Activated CD4-positive, alpha-beta memory T cell treated with anti-CD3 and anti-CD28 coated beads for 36 hours (primary cell): ENCODE results near the gene WARS2. TPM values are rescaled to one million over a fixed set of nuclear protein-coding genes. Genes with fewer than 3 reads are reported as not detected.

Experiments
- CTCF ChIA-PET: fragments of 350-600 bp; sonication (Branson Sonifier 250); formaldehyde crosslinking; loops from one replicate; lab custom pipeline; 2021; ENCODE audit warnings: antibody characterized with exemption, inconsistent platforms; lab: Charles Lee
- POLR2A ChIA-PET: fragments of 350-600 bp; sonication (Branson Sonifier 250); formaldehyde crosslinking; loops from one replicate; lab custom pipeline; 2021; ENCODE audit warnings: antibody characterized with exemption; lab: Charles Lee
- DNase-seq: peaks from one replicate; pipeline ENCODE4 v3.0.0-alpha.2; 2020
- H3K27ac Mint-ChIP-seq: one replicate; pipeline ENCODE4 v1.8.0; 2021; ENCODE audit warnings: mixed read lengths
- H3K27me3 Mint-ChIP-seq: one replicate; pipeline ENCODE4 v1.8.0; 2021; ENCODE audit warnings: mixed read lengths
- H3K36me3 Mint-ChIP-seq: one replicate; pipeline ENCODE4 v1.8.0; 2021; ENCODE audit warnings: mixed read lengths
- H3K4me1 Mint-ChIP-seq: one replicate; pipeline ENCODE4 v1.8.0; 2021; ENCODE audit warnings: low read depth, mixed read lengths
- H3K4me3 Mint-ChIP-seq: one replicate; pipeline ENCODE4 v1.8.0; 2021; ENCODE audit warnings: mild to moderate bottlenecking, mixed read lengths
- H3K9me3 Mint-ChIP-seq: one replicate; pipeline ENCODE4 v1.8.0; 2021; ENCODE audit warnings: mixed read lengths
- intact Hi-C: fragments of 100-400 bp; cut with micrococcal nuclease; formaldehyde crosslinking; loops from one replicate; pipeline ENCODE4 v1.15.1; 2023
- total RNA-seq, 2 experiments: library from RNA; stranded (reverse); gene quantifications; one replicate each; pipeline ENCODE4 v1.2.3, GENCODE V29; 2021

Gene WARS2
- total RNA-seq, 2 experiments from 2014 or later, result 16.7 to 18.2 TPM

- intact Hi-C loops, result no loop called here
- peaks cover 50% of the 10 kb centered on the region for H3K27me3 Mint-ChIP-seq
- POLR2A ChIA-PET, result no interaction called here
- peaks cover 16% of the 10 kb centered on the region for H3K9me3 Mint-ChIP-seq
- peaks cover 14% of the 10 kb centered on the region for H3K4me1 Mint-ChIP-seq
- peaks cover 21% of the 10 kb centered on the region for H3K36me3 Mint-ChIP-seq
- CTCF ChIA-PET, result no interaction called here
- DNase-seq, result no peak
- no peak overlapping the region for H3K27ac Mint-ChIP-seq
- H3K4me3 Mint-ChIP-seq, result no peak overlapping the region
Observed at GRCh38 chr1:119010201-119010600, 130.3 kb downstream of the WARS2 start.

GRCh38 chr1:119009312-119009655 is 131.2 kb downstream of the WARS2 start:
- ChIA-PET POLR2A (no interaction called here), CTCF (interaction anchor here (1.0 to 1.8 kb wide), 3 partner anchors 9 to 857 kb away, joined by 3 to 5 read pairs (median 5); no protein-coding TSS in a partner anchor)
- Mint-ChIP-seq H3K36me3 (peaks cover 18% of the 10 kb centered on the region), H3K9me3 (peaks cover 16% of the 10 kb centered on the region), H3K27me3 (peaks cover 59% of the 10 kb centered on the region), H3K4me3 (no peak overlapping the region), H3K27ac (no peak overlapping the region), H3K4me1 (peaks cover 14% of the 10 kb centered on the region)
- intact Hi-C loops, result no loop called here
- no peak for DNase-seq

GRCh38 chr1:119008483-119009311 is 131.8 kb downstream of the WARS2 start:
- Mint-ChIP-seq H3K27me3 (peaks cover 64% of the 10 kb centered on the region), H3K36me3 (peaks cover 18% of the 10 kb centered on the region), H3K4me1 (peaks cover 14% of the 10 kb centered on the region), H3K27ac (no peak overlapping the region), H3K4me3 (peak overlapping the region; percentile 30), H3K9me3 (peaks cover 16% of the 10 kb centered on the region)
- intact Hi-C loops, result no loop called here
- DNase-seq, result no peak
- CTCF ChIA-PET, result interaction anchor here (0.6 to 1.8 kb wide), 6 partner anchors 9 to 857 kb away, joined by 3 to 5 read pairs (median 3); no protein-coding TSS in a partner anchor
- POLR2A ChIA-PET, result interaction anchor here (1.2 kb wide), 1 partner anchor 132 kb away, joined by 5 read pairs; the partner anchor contains the start of gene WARS2

GRCh38 chr1:119007670-119008482 is 132.6 kb downstream of the WARS2 start:
- Mint-ChIP-seq H3K4me3 (peak overlapping the region; percentile 30), H3K27ac (no peak overlapping the region), H3K27me3 (peaks cover 72% of the 10 kb centered on the region), H3K36me3 (peaks cover 18% of the 10 kb centered on the region), H3K4me1 (peaks cover 14% of the 10 kb centered on the region), H3K9me3 (peaks cover 16% of the 10 kb centered on the region)
- intact Hi-C loops, result loop anchor here (2.0 kb wide), 1 partner anchor 25 kb away; no protein-coding TSS in a partner anchor
- POLR2A ChIA-PET, result interaction anchor here (1.2 kb wide), 1 partner anchor 133 kb away, joined by 5 read pairs; the partner anchor contains the start of gene WARS2
- DNase-seq, result no peak
- CTCF ChIA-PET, result interaction anchor here (0.6 to 1.8 kb wide), 6 partner anchors 8 to 856 kb away, joined by 3 to 5 read pairs (median 3); no protein-coding TSS in a partner anchor

- H3K27ac Mint-ChIP-seq, result no peak overlapping the region
- intact Hi-C loops, result loop anchor here (2.0 kb wide), 1 partner anchor 25 kb away; no protein-coding TSS in a partner anchor
- CTCF ChIA-PET, result no interaction called here
- peaks cover 15% of the 10 kb centered on the region for H3K9me3 Mint-ChIP-seq
- no peak for DNase-seq
- H3K4me3 Mint-ChIP-seq, result no peak overlapping the region
- peaks cover 14% of the 10 kb centered on the region for H3K36me3 Mint-ChIP-seq
- peaks cover 76% of the 10 kb centered on the region for H3K27me3 Mint-ChIP-seq
- POLR2A ChIA-PET, result no interaction called here
- peaks cover 15% of the 10 kb centered on the region for H3K4me1 Mint-ChIP-seq
Observed at GRCh38 chr1:119007339-119007669, 133.1 kb downstream of the WARS2 start.

GRCh38 chr1:119006406-119007279 is 133.8 kb downstream of the WARS2 start:
- H3K9me3 Mint-ChIP-seq, result peaks cover 11% of the 10 kb centered on the region
- ChIA-PET POLR2A (no interaction called here), CTCF (no interaction called here)
- H3K27me3 Mint-ChIP-seq, result peaks cover 77% of the 10 kb centered on the region
- H3K4me1 Mint-ChIP-seq, result peaks cover 20% of the 10 kb centered on the region
- DNase-seq, result no peak
- no peak overlapping the region for H3K27ac Mint-ChIP-seq
- H3K36me3 Mint-ChIP-seq, result peaks cover 10% of the 10 kb centered on the region
- no peak overlapping the region for H3K4me3 Mint-ChIP-seq
- intact Hi-C loops, result loop anchor here (2.0 kb wide), 1 partner anchor 24 kb away; no protein-coding TSS in a partner anchor

GRCh38 chr1:119005724-119006405 is 134.6 kb downstream of the WARS2 start:
- peaks cover 10% of the 10 kb centered on the region for H3K36me3 Mint-ChIP-seq
- H3K4me1 Mint-ChIP-seq, result peaks cover 20% of the 10 kb centered on the region
- ChIA-PET POLR2A (no interaction called here), CTCF (no interaction called here)
- H3K4me3 Mint-ChIP-seq, result no peak overlapping the region
- no peak for DNase-seq
- H3K27me3 Mint-ChIP-seq, result peaks cover 78% of the 10 kb centered on the region
- no peak overlapping the region for H3K27ac Mint-ChIP-seq
- peaks cover 11% of the 10 kb centered on the region for H3K9me3 Mint-ChIP-seq
- intact Hi-C loops, result loop anchor here (2.0 kb wide), 1 partner anchor 23 kb away; no protein-coding TSS in a partner anchor

GRCh38 chr1:119004781-119005180 is 135.7 kb downstream of the WARS2 start:
- Mint-ChIP-seq H3K4me1 (peaks cover 20% of the 10 kb centered on the region), H3K27me3 (peaks cover 77% of the 10 kb centered on the region), H3K36me3 (peaks cover 8% of the 10 kb centered on the region), H3K4me3 (no peak overlapping the region), H3K9me3 (peaks cover 7% of the 10 kb centered on the region), H3K27ac (no peak overlapping the region)
- POLR2A ChIA-PET, result no interaction called here
- DNase-seq, result no peak
- intact Hi-C loops, result no loop called here
- CTCF ChIA-PET, result no interaction called here

- intact Hi-C loops, result no loop called here
Observed at GRCh38 chr1:119004129-119004527, 136.3 kb downstream of the WARS2 start.

GRCh38 chr1:119003413-119004128 is 136.9 kb downstream of the WARS2 start:
- H3K36me3 Mint-ChIP-seq, result peaks cover 5% of the 10 kb centered on the region
- intact Hi-C loops, result no loop called here
- DNase-seq, result no peak
- H3K27me3 Mint-ChIP-seq, result peaks cover 79% of the 10 kb centered on the region
- peaks cover 15% of the 10 kb centered on the region for H3K4me1 Mint-ChIP-seq
- peaks cover 7% of the 10 kb centered on the region for H3K9me3 Mint-ChIP-seq
- H3K4me3 Mint-ChIP-seq, result no peak overlapping the region
- ChIA-PET POLR2A (no interaction called here), CTCF (no interaction called here)
- H3K27ac Mint-ChIP-seq, result no peak overlapping the region

More at GRCh38 chr1:119004129-119004527, 136.3 kb downstream of the WARS2 start:
- ChIA-PET CTCF (no interaction called here), POLR2A (no interaction called here)
- peaks cover 79% of the 10 kb centered on the region for H3K27me3 Mint-ChIP-seq
- peaks cover 20% of the 10 kb centered on the region for H3K4me1 Mint-ChIP-seq
- DNase-seq, result no peak
- H3K27ac Mint-ChIP-seq, result no peak overlapping the region
- H3K4me3 Mint-ChIP-seq, result no peak overlapping the region
- H3K9me3 Mint-ChIP-seq, result peaks cover 7% of the 10 kb centered on the region
- H3K36me3 Mint-ChIP-seq, result peaks cover 6% of the 10 kb centered on the region
